Measurements from ENCODE around the gene GPS2.
"Not testable (repeated sequence)": the region's sequence is repeated elsewhere in the genome, so short reads cannot be mapped to it uniquely, and the experiment has no call there.

- not testable (repeated sequence) for TF ChIP-seq CTCF (optimal IDR thresholded peaks at IDR 0.05 in 1 of 3, IDR thresholded peaks at IDR 0.05 in 1 of 3, conservative IDR thresholded peaks at IDR 0.05 in 1 of 3; ENCODE audit: extremely low read depth in 1 of 3, insufficient read depth in 2 of 3, low read length in 3 of 3); EZH2 (IDR thresholded peaks at IDR 0.05; ENCODE audit: low read length)
Observed at GRCh38 chr17:7337600-7337999, 22.4 kb upstream of the GPS2 start.

Measured in keratinocyte (primary cell).